H9 (cell line): ENCODE results near the gene ARID5A. TPM values are rescaled to one million over a fixed set of nuclear protein-coding genes. Genes with fewer than 3 reads are reported as not detected.

Experiments
- DNase-seq: peaks from one replicate; pipeline ENCODE4 v3.0.0-alpha.2; 2017
- H2AFZ ChIP-seq: one replicate; pipeline ENCODE4 v1.6.1; 2013; ENCODE audit warnings: mild to moderate bottlenecking, low read length, control low read depth, moderate library complexity
- H2AK5ac ChIP-seq: 2 replicates; pipeline ENCODE4 v1.6.1; 2013; ENCODE audit warnings: low read length, control low read depth, mixed read lengths; ENCODE audit not compliant: insufficient read length
- H2BK120ac ChIP-seq: one replicate; pipeline ENCODE4 v1.6.1; 2013; ENCODE audit warnings: low read depth, mild to moderate bottlenecking, low read length, control low read depth, inconsistent platforms; ENCODE audit not compliant: poor library complexity, severe bottlenecking
- H2BK12ac ChIP-seq: 2 replicates; pipeline ENCODE4 v1.6.1; 2013; ENCODE audit warnings: low read length, control low read depth, mixed read lengths, low read depth; ENCODE audit not compliant: insufficient read length
- H2BK15ac ChIP-seq: 2 replicates; pipeline ENCODE4 v1.6.1; 2013; ENCODE audit warnings: low read depth, low read length, control low read depth
- H2BK20ac ChIP-seq: one replicate; pipeline ENCODE4 v1.6.1; 2013; ENCODE audit warnings: low read depth, mild to moderate bottlenecking, low read length, control low read depth, inconsistent platforms; ENCODE audit not compliant: poor library complexity, severe bottlenecking
- H2BK5ac ChIP-seq: 2 replicates; pipeline ENCODE4 v1.6.1; 2013; ENCODE audit warnings: low read length, control low read depth, mixed read lengths; ENCODE audit not compliant: insufficient read length
- H3K14ac ChIP-seq: 2 replicates; pipeline ENCODE4 v1.6.1; 2013; ENCODE audit warnings: low read length, control low read depth; ENCODE audit not compliant: insufficient read depth
- H3K18ac ChIP-seq: 2 replicates; pipeline ENCODE4 v1.6.1; 2013; ENCODE audit warnings: low read depth, mild to moderate bottlenecking, mixed read lengths, low read length, control low read depth; ENCODE audit not compliant: insufficient read length
- H3K23ac ChIP-seq: 2 replicates; pipeline ENCODE4 v1.6.1; 2013; ENCODE audit warnings: low read length, control low read depth, mixed read lengths, low read depth; ENCODE audit not compliant: insufficient read length
- H3K23me2 ChIP-seq: 2 replicates; pipeline ENCODE4 v1.6.1; 2013; ENCODE audit warnings: low read depth, mild to moderate bottlenecking, mixed read lengths, low read length, control low read depth; ENCODE audit not compliant: insufficient read length, poor library complexity, severe bottlenecking
- H3K27ac ChIP-seq: 2 replicates; pipeline ENCODE4 v1.5.1; 2013; ENCODE audit warnings: low read length, control low read depth, mixed read lengths, low read depth; ENCODE audit not compliant: insufficient read length
- H3K27me3 ChIP-seq: 2 replicates; pipeline ENCODE4 v1.6.1; 2013; ENCODE audit warnings: low read length, control low read depth, inconsistent platforms; ENCODE audit not compliant: insufficient read depth
- H3K4ac ChIP-seq: 2 replicates; pipeline ENCODE4 v1.6.1; 2013; ENCODE audit warnings: low read depth, mild to moderate bottlenecking, control low read depth, inconsistent platforms, low read length, moderate library complexity
- H3K4me1 ChIP-seq: 2 replicates; pipeline ENCODE4 v1.6.1; 2013; ENCODE audit warnings: low read length, control low read depth, inconsistent platforms; ENCODE audit not compliant: insufficient read depth
- H3K4me2 ChIP-seq: 2 replicates; pipeline ENCODE4 v1.6.1; 2013; ENCODE audit warnings: low read length, control low read depth, mixed read lengths; ENCODE audit not compliant: insufficient read length, insufficient read depth
- H3K56ac ChIP-seq: 2 replicates; pipeline ENCODE4 v1.6.1; 2013; ENCODE audit warnings: low read depth, mild to moderate bottlenecking, mixed read lengths, low read length, control low read depth; ENCODE audit not compliant: insufficient read length
- H3K79me1 ChIP-seq: 2 replicates; pipeline ENCODE4 v1.6.1; 2013; ENCODE audit warnings: low read depth, mild to moderate bottlenecking, moderate library complexity, low read length, control low read depth, inconsistent platforms; ENCODE audit not compliant: insufficient read depth, poor library complexity, severe bottlenecking
- H3K79me2 ChIP-seq: 2 replicates; pipeline ENCODE4 v1.6.1; 2013; ENCODE audit warnings: low read length, control low read depth, inconsistent platforms; ENCODE audit not compliant: insufficient read depth
- H3K9ac ChIP-seq: 2 replicates; pipeline ENCODE4 v1.6.1; 2013; ENCODE audit warnings: low read length, control low read depth, mixed read lengths; ENCODE audit not compliant: insufficient read length; ENCODE audit errors: extremely low read depth
- H3K9me3 ChIP-seq: one replicate; pipeline ENCODE4 v1.6.1; 2013; ENCODE audit warnings: low read depth, low read length, inconsistent platforms; ENCODE audit not compliant: control insufficient read depth
- H3T11ph ChIP-seq: one replicate; pipeline ENCODE4 v1.6.1; 2013; ENCODE audit warnings: mild to moderate bottlenecking, low read length, control low read depth, inconsistent platforms
- H4K20me1 ChIP-seq: one replicate; pipeline ENCODE4 v1.6.1; 2013; ENCODE audit not compliant: control insufficient read depth, insufficient read length, insufficient read depth
- H4K5ac ChIP-seq: 2 replicates; pipeline ENCODE4 v1.6.1; 2013; ENCODE audit warnings: low read depth, mild to moderate bottlenecking, mixed read lengths, low read length, control low read depth; ENCODE audit not compliant: insufficient read length
- H4K8ac ChIP-seq: replicated peaks from 2 replicates; pipeline ENCODE4 v1.6.1; 2013; ENCODE audit warnings: low read length, control low read depth, mixed read lengths, low read depth; ENCODE audit not compliant: insufficient read length
- H4K91ac ChIP-seq: 2 replicates; pipeline ENCODE4 v1.6.1; 2013; ENCODE audit warnings: low read depth, mild to moderate bottlenecking, moderate library complexity, mixed read lengths, low read length, control low read depth; ENCODE audit not compliant: insufficient read length
- H3K27ac Mint-ChIP-seq, 3 experiments: 2 replicates in 2 of 3; 3 replicates in 1 of 3; pipeline ENCODE4 v1.8.0; 2020 to 2021; ENCODE audit warnings: mixed read lengths in 3 of 3, mild to moderate bottlenecking in 1 of 3, moderate library complexity in 1 of 3
- H3K27me3 Mint-ChIP-seq: 2 replicates; pipeline ENCODE4 v1.8.0; 2021; ENCODE audit warnings: low read depth, mild to moderate bottlenecking, moderate library complexity, mixed read lengths
- H3K36me3 Mint-ChIP-seq, 3 experiments: 2 replicates in 2 of 3; 3 replicates in 1 of 3; pipeline ENCODE4 v1.8.0; 2020 to 2021; ENCODE audit warnings: low read depth in 3 of 3, mixed read lengths in 3 of 3; ENCODE audit not compliant: insufficient read depth in 1 of 3
- H3K4me1 Mint-ChIP-seq, 2 experiments: 2 replicates each; pipeline ENCODE4 v1.8.0; 2020; ENCODE audit warnings: mixed read lengths in 2 of 2
- H3K4me3 Mint-ChIP-seq, 2 experiments: 2 replicates in 1 of 2; 3 replicates in 1 of 2; pipeline ENCODE4 v1.8.0; 2020 to 2021; ENCODE audit warnings: mild to moderate bottlenecking in 2 of 2, mixed read lengths in 2 of 2, moderate library complexity in 1 of 2
- H3K9me3 Mint-ChIP-seq, 2 experiments: 2 replicates in 1 of 2; 3 replicates in 1 of 2; pipeline ENCODE4 v1.8.0; 2020; ENCODE audit warnings: mild to moderate bottlenecking in 2 of 2, mixed read lengths in 2 of 2, moderate library complexity in 1 of 2
- CTCF ChIP-seq: fragments of 200-600 bp; sonication (generic); conservative IDR thresholded peaks from 3 replicates; pipeline ENCODE4 v1.8.0; 2021; ENCODE audit warnings: antibody characterized with exemption, mild to moderate bottlenecking
- WGBS: extraction: QIAGEN DNeasy Blood & Tissue Kit; methylation state at CpG from one replicate; pipeline ENCODE4 v1.1.7; 2013; ENCODE audit warnings: missing lambda C conversion rate, low lambda C conversion rate, mixed read lengths; ENCODE audit not compliant: insufficient read length; ENCODE audit errors: extremely low coverage; 5-methylcytosine and 5-hydroxymethylcytosine counted together
- total RNA-seq: library from RNA; stranded (reverse); gene quantifications from 2 replicates; pipeline ENCODE4 v1.2.1, GENCODE V29; 2021

Gene ARID5A
- total RNA-seq, 1 experiment from 2014 or later, result 4.5 TPM

- Mint-ChIP-seq H3K27ac (no peak overlapping the region), H3K36me3 (no peaks in the 10 kb centered on the region)
- H3K18ac ChIP-seq, result no peak overlapping the region
Measured at GRCh38 chr2:96526101-96526591, 10.4 kb upstream of the ARID5A start.

More at GRCh38 chr2:96526101-96526591, 10.4 kb upstream of the ARID5A start:
- Histone ChIP-seq H3K9me3 (no peaks in the 10 kb centered on the region), H3K9ac (no peak overlapping the region), H2BK120ac (no peak overlapping the region), H2BK20ac (no peak overlapping the region), H4K20me1 (no peaks in the 10 kb centered on the region), H4K8ac (no peak overlapping the region), H3K27ac (no peak overlapping the region), H3K56ac (no peak overlapping the region), H3K79me1 (no peaks in the 10 kb centered on the region), H2BK12ac (no peak overlapping the region), H3K23me2 (peaks cover 2% of the 10 kb centered on the region), H2BK5ac (no peak overlapping the region), H2AFZ (no peak overlapping the region), H4K5ac (no peak overlapping the region), H2BK15ac (no peak overlapping the region), H3K79me2 (no peaks in the 10 kb centered on the region), H3K4me1 (no peaks in the 10 kb centered on the region), H3K4me2 (no peak overlapping the region), H3K14ac (no peak overlapping the region), H2AK5ac (no peak overlapping the region), H3K27me3 (no peaks in the 10 kb centered on the region), H3K4ac (no peak overlapping the region), H3K23ac (no peak overlapping the region), H4K91ac (no peak overlapping the region), H3T11ph (no peak overlapping the region)
- H3K9me3 Mint-ChIP-seq, result no peaks in the 10 kb centered on the region
- TF ChIP-seq CTCF, result no peak
- H3K4me3 Mint-ChIP-seq, result no peak overlapping the region; a peak in 1 of 5 replicates
- no peak for DNase-seq
- WGBS, result no CpG with 5 or more reads among the region's 12 CpGs
- H3K27me3 Mint-ChIP-seq, result peaks cover 65% of the 10 kb centered on the region
- peaks cover 4 to 11% of the 10 kb centered on the region in 2 experiments; a peak in 3 of 4 replicates for H3K4me1 Mint-ChIP-seq
